HEK293 (cell line): ENCODE measurements around the gene SPTAN1.

Source experiments
- CTCF ChIA-PET: fragments of 350-600 bp; formaldehyde crosslinking; extraction: SDS; loops from one replicate; lab custom pipeline; 2021; ENCODE audit warnings: antibody characterized with exemption; lab: Yijun Ruan, JAX
- POLR2A ChIA-PET: fragments of 300-600 bp; formaldehyde crosslinking; extraction: SDS; loops from one replicate; lab custom pipeline; 2020; ENCODE audit warnings: antibody characterized with exemption, inconsistent platforms; lab: Yijun Ruan, JAX
- H3K27ac ChIP-seq: fragments of 200-500 bp; sonication (Bioruptor generic); 2 replicates; pipeline ENCODE4 v1.5.1; 2014; ENCODE audit warnings: low read depth, low read length, control low read depth, inconsistent platforms; ENCODE audit errors: extremely low read depth
- H3K36me3 ChIP-seq, 2 experiments: fragments of 200-500 bp in 1 of 2; sonication (Bioruptor generic) in 1 of 2; 1 replicate in 1 of 2; 2 replicates in 1 of 2; pipeline ENCODE4 v1.5.1; 2014 to 2017; ENCODE audit warnings: inconsistent platforms in 2 of 2, low read length in 2 of 2; ENCODE audit not compliant: control insufficient read depth in 2 of 2, insufficient read depth in 1 of 2
- H3K4me1 ChIP-seq: fragments of 200-500 bp; sonication (Bioruptor generic); 2 replicates; pipeline ENCODE4 v1.5.1; 2014; ENCODE audit warnings: mild to moderate bottlenecking, low read length, inconsistent platforms; ENCODE audit not compliant: control insufficient read depth, insufficient read depth
- H3K4me3 ChIP-seq: 2 replicates; pipeline ENCODE4 v1.5.1; 2011; ENCODE audit warnings: low read depth, mild to moderate bottlenecking, control low read depth, low read length, moderate library complexity
- H3K9me3 ChIP-seq: fragments of 200-500 bp; sonication (Bioruptor generic); 2 replicates; pipeline ENCODE4 v1.5.1; 2014; ENCODE audit warnings: low read depth, low read length, inconsistent platforms; ENCODE audit not compliant: control insufficient read depth, insufficient read depth
- KLF1 ChIP-seq: fragments of 450-650 bp; formaldehyde crosslinking; IDR thresholded peaks from 2 replicates; pipeline ENCODE4 v1.5.1; 2016; ENCODE audit warnings: missing biosample characterization, missing genetic modification characterization
- KLF16 ChIP-seq: fragments of 450-650 bp; formaldehyde crosslinking; IDR thresholded peaks from 2 replicates; pipeline ENCODE4 v1.5.1; 2017; ENCODE audit warnings: missing biosample characterization, missing genetic modification characterization
- KLF9 ChIP-seq: fragments of 450-650 bp; formaldehyde crosslinking; IDR thresholded peaks from 2 replicates; pipeline ENCODE4 v1.5.1; 2016; ENCODE audit warnings: missing biosample characterization, missing genetic modification characterization, low read depth
- OVOL3 ChIP-seq: fragments of 450-650 bp; formaldehyde crosslinking; IDR thresholded peaks from 2 replicates; pipeline ENCODE4 v1.5.1; 2016; ENCODE audit warnings: missing biosample characterization, missing genetic modification characterization
- RBAK ChIP-seq: fragments of 450-650 bp; formaldehyde crosslinking; IDR thresholded peaks from 2 replicates; pipeline ENCODE4 v1.5.1; 2016; ENCODE audit warnings: missing biosample characterization, missing genetic modification characterization
- REPIN1 ChIP-seq: fragments of 450-650 bp; formaldehyde crosslinking; IDR thresholded peaks from 2 replicates; pipeline ENCODE4 v1.5.1; 2017; ENCODE audit warnings: missing biosample characterization, missing genetic modification characterization, low read depth
- TCF7L2 ChIP-seq: IDR thresholded peaks from 2 replicates; pipeline ENCODE4 v1.6.1; 2011; ENCODE audit warnings: low read depth, mild to moderate bottlenecking, inconsistent platforms, low read length, moderate library complexity, borderline replicate concordance
- WT1 ChIP-seq: fragments of 450-650 bp; formaldehyde crosslinking; IDR thresholded peaks from 2 replicates; pipeline ENCODE4 v1.5.1; 2016; ENCODE audit warnings: missing biosample characterization, missing genetic modification characterization
- ZFP41 ChIP-seq: fragments of 450-650 bp; formaldehyde crosslinking; IDR thresholded peaks from 2 replicates; pipeline ENCODE4 v1.5.1; 2016; ENCODE audit warnings: missing biosample characterization, missing genetic modification characterization, borderline replicate concordance
- ZNF112 ChIP-seq: fragments of 450-650 bp; formaldehyde crosslinking; IDR thresholded peaks from 2 replicates; pipeline ENCODE4 v1.5.0; 2017; ENCODE audit warnings: missing biosample characterization, missing genetic modification characterization
- ZNF155 ChIP-seq: fragments of 450-650 bp; formaldehyde crosslinking; IDR thresholded peaks from 2 replicates; pipeline ENCODE4 v1.5.1; 2016; ENCODE audit warnings: missing biosample characterization, missing genetic modification characterization
- ZNF211 ChIP-seq: fragments of 450-650 bp; formaldehyde crosslinking; IDR thresholded peaks from 2 replicates; pipeline ENCODE4 v1.5.1; 2016; ENCODE audit warnings: low read depth, missing biosample characterization, missing genetic modification characterization
- ZNF23 ChIP-seq: fragments of 450-650 bp; formaldehyde crosslinking; IDR thresholded peaks from 2 replicates; pipeline ENCODE4 v1.5.1; 2016; ENCODE audit warnings: missing biosample characterization, missing genetic modification characterization, borderline replicate concordance
- ZNF341 ChIP-seq: fragments of 450-650 bp; formaldehyde crosslinking; IDR thresholded peaks from 2 replicates; pipeline ENCODE4; 2016; ENCODE audit warnings: low read depth, missing biosample characterization, missing genetic modification characterization
- ZNF354C ChIP-seq: fragments of 450-650 bp; formaldehyde crosslinking; IDR thresholded peaks from 2 replicates; pipeline ENCODE4 v1.5.1; 2016; ENCODE audit warnings: missing biosample characterization, missing genetic modification characterization, low read depth, borderline replicate concordance
- ZNF558 ChIP-seq: fragments of 450-650 bp; formaldehyde crosslinking; IDR thresholded peaks from 2 replicates; pipeline ENCODE4 v1.5.1; 2016; ENCODE audit warnings: missing biosample characterization, missing genetic modification characterization
- ZNF561 ChIP-seq: fragments of 450-650 bp; IDR thresholded peaks from 2 replicates; pipeline ENCODE4 v1.5.1; 2018; ENCODE audit warnings: missing biosample characterization, missing genetic modification characterization, borderline replicate concordance
- ZNF623 ChIP-seq: fragments of 450-650 bp; formaldehyde crosslinking; IDR thresholded peaks from 2 replicates; pipeline ENCODE4 v1.5.1; 2016; ENCODE audit warnings: missing biosample characterization, missing genetic modification characterization
- ZNF654 ChIP-seq: fragments of 450-650 bp; formaldehyde crosslinking; IDR thresholded peaks from 2 replicates; pipeline ENCODE4 v1.5.1; 2016; ENCODE audit warnings: low read depth, missing biosample characterization, missing genetic modification characterization
- ZNF747 ChIP-seq: fragments of 450-650 bp; formaldehyde crosslinking; IDR thresholded peaks from 2 replicates; pipeline ENCODE4 v1.5.1; 2016; ENCODE audit warnings: missing biosample characterization, missing genetic modification characterization
- ZNF792 ChIP-seq: fragments of 450-650 bp; formaldehyde crosslinking; IDR thresholded peaks from 2 replicates; pipeline ENCODE4 v1.5.1; 2016; ENCODE audit warnings: missing biosample characterization, missing genetic modification characterization
- ZNF843 ChIP-seq: fragments of 450-650 bp; formaldehyde crosslinking; IDR thresholded peaks from 2 replicates; pipeline ENCODE4 v1.5.1; 2016; ENCODE audit warnings: missing biosample characterization, missing genetic modification characterization
- ZXDB ChIP-seq: fragments of 450-650 bp; formaldehyde crosslinking; IDR thresholded peaks from 2 replicates; pipeline ENCODE4 v1.5.1; 2016; ENCODE audit warnings: missing biosample characterization, missing genetic modification characterization
- TF ChIP-seq, protein P1 (sequence below): fragments of 450-650 bp; formaldehyde crosslinking; IDR thresholded peaks from 2 replicates; pipeline ENCODE4 v1.5.1; 2016; ENCODE audit warnings: missing biosample characterization, missing genetic modification characterization
- TF ChIP-seq, protein P2 (sequence below): fragments of 450-650 bp; formaldehyde crosslinking; IDR thresholded peaks from 2 replicates; pipeline ENCODE4; 2016; ENCODE audit warnings: missing biosample characterization, missing genetic modification characterization
- TF ChIP-seq, protein P3 (sequence below): fragments of 450-650 bp; formaldehyde crosslinking; conservative IDR thresholded peaks from 2 replicates; pipeline ENCODE4 v1.5.1; 2016; ENCODE audit warnings: low read depth, missing biosample characterization, missing genetic modification characterization

SPTAN1 gene

DNA sequence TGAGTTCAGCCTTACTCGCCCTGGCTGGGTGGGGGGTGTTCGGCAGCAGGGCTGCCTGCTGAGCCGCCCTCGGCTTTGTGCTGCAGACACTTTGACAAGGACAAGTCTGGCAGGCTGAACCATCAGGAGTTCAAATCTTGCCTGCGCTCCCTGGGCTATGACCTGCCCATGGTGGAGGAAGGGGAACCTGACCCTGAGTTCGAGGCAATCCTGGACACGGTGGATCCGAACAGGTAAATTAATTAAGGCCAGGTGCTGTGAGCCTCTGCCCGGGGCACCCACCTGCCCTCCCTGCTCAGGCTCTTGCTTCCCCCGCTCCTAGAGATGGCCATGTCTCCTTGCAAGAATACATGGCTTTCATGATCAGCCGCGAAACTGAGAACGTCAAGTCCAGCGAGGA is 80.1 kb downstream of the SPTAN1 start (continued):
- no peak for TF ChIP-seq ZNF843
- no peak for TF ChIP-seq ZFP41 (tag by site-specific recombination)
- no peak for TF ChIP-seq RBAK (tag by site-specific recombination)
- TF ChIP-seq, protein P1, sequence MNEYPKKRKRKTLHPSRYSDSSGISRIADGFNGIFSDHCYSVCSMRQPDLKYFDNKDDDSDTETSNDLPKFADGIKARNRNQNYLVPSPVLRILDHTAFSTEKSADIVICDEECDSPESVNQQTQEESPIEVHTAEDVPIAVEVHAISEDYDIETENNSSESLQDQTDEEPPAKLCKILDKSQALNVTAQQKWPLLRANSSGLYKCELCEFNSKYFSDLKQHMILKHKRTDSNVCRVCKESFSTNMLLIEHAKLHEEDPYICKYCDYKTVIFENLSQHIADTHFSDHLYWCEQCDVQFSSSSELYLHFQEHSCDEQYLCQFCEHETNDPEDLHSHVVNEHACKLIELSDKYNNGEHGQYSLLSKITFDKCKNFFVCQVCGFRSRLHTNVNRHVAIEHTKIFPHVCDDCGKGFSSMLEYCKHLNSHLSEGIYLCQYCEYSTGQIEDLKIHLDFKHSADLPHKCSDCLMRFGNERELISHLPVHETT (tag by site-specific recombination), result no peak
- no peak for TF ChIP-seq ZNF747 (tag by site-specific recombination)
- no peak for TF ChIP-seq ZNF558 (tag by site-specific recombination)
- TF ChIP-seq ZXDB (tag by site-specific recombination), result no peak

DNA sequence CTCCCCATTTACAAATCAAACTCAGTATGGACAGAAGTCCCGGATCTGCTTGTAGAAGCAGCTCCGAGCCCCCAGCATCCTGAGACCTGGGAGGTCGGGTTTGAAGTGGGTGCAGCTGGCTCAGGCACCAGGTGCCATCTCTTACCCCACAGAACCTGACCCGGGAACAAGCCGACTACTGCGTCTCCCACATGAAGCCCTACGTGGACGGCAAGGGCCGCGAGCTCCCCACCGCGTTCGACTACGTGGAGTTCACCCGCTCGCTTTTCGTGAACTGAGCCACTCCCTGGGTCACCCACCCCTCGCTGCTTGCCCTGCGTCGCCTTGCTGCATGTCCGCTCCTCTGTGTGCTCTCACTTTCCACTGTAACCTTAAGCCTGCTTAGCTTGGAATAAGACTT is 80.7 kb downstream of the SPTAN1 start:
- Histone ChIP-seq H3K4me3 (no peak overlapping the region), H3K9me3 (no peaks in the 10 kb centered on the region), H3K27ac (no peak overlapping the region), H3K36me3 (peaks cover 0 to 86% of the 10 kb centered on the region in 2 experiments; a peak in 2 of 3 replicates), H3K4me1 (peaks cover 6% of the 10 kb centered on the region)
- ChIA-PET POLR2A (no interaction called here), CTCF (interaction anchor here (0.6 to 3.3 kb wide), 5 partner anchors 9 to 1074 kb away, joined by 3 to 20 read pairs (median 3); no protein-coding TSS in a partner anchor)
- TF ChIP-seq ZNF792 (no peak), ZNF112 (tag by site-specific recombination) (no peak), ZNF623 (tag by site-specific recombination) (no peak), KLF1 (tag by site-specific recombination) (no peak), KLF9 (no peak), ZNF354C (tag by site-specific recombination) (no peak), OVOL3 (tag by site-specific recombination) (no peak), ZNF211 (tag by site-specific recombination) (no peak), ZNF561 (tag by site-specific recombination) (no peak), ZNF155 (tag by site-specific recombination) (no peak), KLF16 (tag by site-specific recombination) (no peak), ZNF23 (tag by site-specific recombination) (no peak), TCF7L2 (no peak)
- TF ChIP-seq, protein P2, sequence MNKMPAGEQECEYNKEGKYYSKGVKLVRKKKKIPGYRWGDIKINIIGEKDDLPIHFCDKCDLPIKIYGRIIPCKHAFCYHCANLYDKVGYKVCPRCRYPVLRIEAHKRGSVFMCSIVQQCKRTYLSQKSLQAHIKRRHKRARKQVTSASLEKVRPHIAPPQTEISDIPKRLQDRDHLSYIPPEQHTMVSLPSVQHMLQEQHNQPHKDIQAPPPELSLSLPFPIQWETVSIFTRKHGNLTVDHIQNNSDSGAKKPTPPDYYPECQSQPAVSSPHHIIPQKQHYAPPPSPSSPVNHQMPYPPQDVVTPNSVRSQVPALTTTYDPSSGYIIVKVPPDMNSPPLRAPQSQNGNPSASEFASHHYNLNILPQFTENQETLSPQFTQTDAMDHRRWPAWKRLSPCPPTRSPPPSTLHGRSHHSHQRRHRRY, result no peak

DNA sequence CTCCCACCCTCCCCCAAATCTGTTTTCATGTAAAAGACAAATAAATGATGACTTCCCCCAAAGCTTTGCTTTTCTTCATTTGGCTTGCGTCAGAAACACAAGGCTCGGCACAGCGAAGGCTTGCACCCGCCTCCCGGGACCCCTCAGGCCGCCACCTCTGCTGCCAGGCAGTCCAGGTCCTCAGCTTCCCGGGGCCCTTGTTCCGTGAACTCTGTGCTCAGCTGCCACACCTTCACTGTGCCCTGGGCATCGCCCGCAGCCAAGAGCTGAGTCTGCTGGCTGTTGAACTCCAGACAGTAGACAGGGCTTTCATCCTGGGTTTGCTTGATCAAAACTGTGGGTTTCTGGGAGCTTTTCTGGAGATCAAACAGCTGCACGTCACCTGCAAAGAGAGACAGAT is 81.2 kb downstream of the SPTAN1 start:
- Histone ChIP-seq H3K4me1 (peaks cover 6% of the 10 kb centered on the region), H3K4me3 (no peak overlapping the region), H3K36me3 (peaks cover 0 to 83% of the 10 kb centered on the region in 2 experiments; a peak in 2 of 3 replicates), H3K9me3 (no peaks in the 10 kb centered on the region), H3K27ac (no peak overlapping the region)
- ChIA-PET CTCF (interaction anchor here (3.3 to 3.5 kb wide), 2 partner anchors 9 to 67 kb away, joined by 19 to 20 read pairs; partner anchors contain the start of gene PKN3), POLR2A (no interaction called here)
- TF ChIP-seq ZNF654, result no peak
- TF ChIP-seq WT1 (tag by site-specific recombination), result no peak
- no peak for TF ChIP-seq ZNF341 (tag by site-specific recombination)
- TF ChIP-seq REPIN1 (tag by site-specific recombination), result no peak
- no peak for TF ChIP-seq ZNF354C (tag by site-specific recombination)
- no peak for TF ChIP-seq ZNF112 (tag by site-specific recombination)
- TF ChIP-seq ZNF23 (tag by site-specific recombination), result no peak
- TF ChIP-seq, protein P3, sequence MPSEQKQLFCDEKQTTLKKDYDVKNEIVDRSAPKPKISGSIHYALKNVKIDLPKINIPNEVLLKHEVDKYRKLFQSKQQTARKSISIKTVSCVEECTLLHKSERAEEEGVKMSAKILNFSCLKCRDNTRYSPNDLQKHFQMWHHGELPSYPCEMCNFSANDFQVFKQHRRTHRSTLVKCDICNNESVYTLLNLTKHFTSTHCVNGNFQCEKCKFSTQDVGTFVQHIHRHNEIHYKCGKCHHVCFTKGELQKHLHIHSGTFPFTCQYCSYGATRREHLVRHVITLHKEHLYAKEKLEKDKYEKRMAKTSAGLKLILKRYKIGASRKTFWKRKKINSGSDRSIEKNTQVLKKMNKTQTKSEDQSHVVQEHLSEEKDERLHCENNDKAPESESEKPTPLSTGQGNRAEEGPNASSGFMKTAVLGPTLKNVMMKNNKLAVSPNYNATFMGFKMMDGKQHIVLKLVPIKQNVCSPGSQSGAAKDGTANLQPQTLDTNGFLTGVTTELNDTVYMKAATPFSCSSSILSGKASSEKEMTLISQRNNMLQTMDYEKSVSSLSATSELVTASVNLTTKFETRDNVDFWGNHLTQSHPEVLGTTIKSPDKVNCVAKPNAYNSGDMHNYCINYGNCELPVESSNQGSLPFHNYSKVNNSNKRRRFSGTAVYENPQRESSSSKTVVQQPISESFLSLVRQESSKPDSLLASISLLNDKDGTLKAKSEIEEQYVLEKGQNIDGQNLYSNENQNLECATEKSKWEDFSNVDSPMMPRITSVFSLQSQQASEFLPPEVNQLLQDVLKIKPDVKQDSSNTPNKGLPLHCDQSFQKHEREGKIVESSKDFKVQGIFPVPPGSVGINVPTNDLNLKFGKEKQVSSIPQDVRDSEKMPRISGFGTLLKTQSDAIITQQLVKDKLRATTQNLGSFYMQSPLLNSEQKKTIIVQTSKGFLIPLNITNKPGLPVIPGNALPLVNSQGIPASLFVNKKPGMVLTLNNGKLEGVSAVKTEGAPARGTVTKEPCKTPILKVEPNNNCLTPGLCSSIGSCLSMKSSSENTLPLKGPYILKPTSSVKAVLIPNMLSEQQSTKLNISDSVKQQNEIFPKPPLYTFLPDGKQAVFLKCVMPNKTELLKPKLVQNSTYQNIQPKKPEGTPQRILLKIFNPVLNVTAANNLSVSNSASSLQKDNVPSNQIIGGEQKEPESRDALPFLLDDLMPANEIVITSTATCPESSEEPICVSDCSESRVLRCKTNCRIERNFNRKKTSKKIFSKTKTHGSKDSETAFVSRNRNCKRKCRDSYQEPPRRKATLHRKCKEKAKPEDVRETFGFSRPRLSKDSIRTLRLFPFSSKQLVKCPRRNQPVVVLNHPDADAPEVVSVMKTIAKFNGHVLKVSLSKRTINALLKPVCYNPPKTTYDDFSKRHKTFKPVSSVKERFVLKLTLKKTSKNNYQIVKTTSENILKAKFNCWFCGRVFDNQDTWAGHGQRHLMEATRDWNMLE (tag by site-specific recombination), result no peak
- TF ChIP-seq ZXDB (tag by site-specific recombination), result no peak
